ENCODE results near the gene SMG9. TPM values are rescaled to one million over a fixed set of nuclear protein-coding genes. Genes with fewer than 3 reads are reported as not detected.

SMG9 gene
- 43.1 to 68.8 TPM (median 61.1 TPM) in 5 replicates for total RNA-seq (2022; extraction: Qiagen RNA extraction)

GRCh38 chr19:43754503-43755255 is at the start of gene SMG9:
Gene SMG9, minus strand, starts transcription at chr19:43754962. Its CDS starts 4,221 bp downstream, at chr19:43750741.

DNA sequence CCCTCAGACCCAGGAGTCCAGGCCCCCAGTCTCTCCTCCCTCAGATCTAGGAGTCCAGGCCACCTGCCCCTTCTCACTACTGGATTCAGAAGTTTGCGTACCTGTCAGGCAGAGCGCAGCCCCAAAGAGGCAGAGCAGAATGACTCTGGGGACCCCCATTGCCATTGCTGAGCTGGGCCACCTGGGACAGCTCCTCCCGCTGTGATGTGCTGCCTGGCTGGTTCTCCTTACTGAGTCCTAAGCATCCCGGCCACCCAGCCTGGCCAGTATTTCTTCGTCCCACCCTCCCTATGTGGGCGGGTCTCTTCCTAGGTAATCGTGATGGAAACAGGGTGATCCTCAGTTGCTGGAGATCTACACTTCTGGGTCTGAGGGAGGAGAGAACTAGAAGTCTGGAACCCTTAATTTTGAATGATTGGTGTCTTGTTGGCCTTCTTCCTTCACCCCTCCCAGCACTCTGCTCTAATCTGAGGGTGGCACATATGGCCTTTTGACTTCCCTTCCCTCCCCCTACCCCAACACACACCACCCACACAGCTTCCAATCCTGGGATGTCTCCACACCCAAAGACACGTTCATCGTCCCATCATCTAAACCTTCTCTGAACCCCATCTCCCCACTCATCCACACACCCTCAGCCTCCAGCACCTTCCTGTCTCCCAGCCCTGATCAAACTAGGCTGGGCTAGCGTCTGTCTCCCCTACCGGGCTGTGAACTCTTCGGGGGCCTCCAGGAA is 47.6 kb upstream of the SMG9 start, which contains the start of gene LYPD5:
TSS of gene LYPD5 (minus strand) at position 232 of the 736 bp plus-strand sequence. CDS start at position 165, 67 bp downstream.

DNA sequence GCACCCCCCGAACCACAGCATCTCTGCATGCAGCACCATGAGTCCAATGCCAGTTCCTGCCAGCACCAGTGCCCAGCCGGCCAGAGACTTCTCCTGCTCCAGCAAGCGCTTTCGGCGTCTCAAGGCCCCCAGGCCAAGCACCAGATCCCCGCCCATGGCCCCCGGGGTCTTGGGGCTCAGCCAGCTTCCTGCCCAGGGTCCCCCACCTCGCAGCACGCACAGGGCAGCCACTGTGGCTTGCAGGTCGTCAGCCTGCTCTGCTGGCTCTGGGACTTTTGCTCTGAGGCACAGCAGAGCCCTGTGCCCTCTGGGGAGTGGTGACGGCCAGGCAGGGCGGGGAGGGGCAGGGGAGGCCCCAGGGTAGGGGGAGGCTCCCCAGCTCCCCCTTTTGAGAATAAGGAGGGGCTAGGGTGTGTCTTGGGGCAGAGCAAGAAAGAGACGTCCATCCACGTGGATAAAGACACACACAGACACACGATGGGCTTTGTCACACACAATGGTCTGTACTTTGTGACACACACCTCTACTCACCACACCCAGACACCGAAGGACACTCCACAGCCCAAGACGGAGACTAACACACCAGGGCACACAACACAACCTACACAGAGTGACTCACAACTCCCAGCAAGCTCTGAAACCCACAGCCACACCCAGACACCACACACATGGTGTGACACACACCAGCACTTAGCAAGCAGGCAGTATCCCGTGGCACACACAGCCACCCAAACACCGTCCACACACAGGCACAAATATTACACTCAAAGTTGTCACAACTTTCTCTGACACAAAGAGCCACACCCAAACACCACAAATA is 26.2 kb upstream of the SMG9 start, which contains the start of gene KCNN4:
TSS of gene KCNN4 (minus strand) at position 268 of the 820 bp plus-strand sequence. CDS start at position 156, 112 bp downstream.

GRCh38 chr19:43715776-43716175 is 39.0 kb downstream of the SMG9 start, which contains the start of gene IRGC:
Gene IRGC, plus strand, starts transcription at chr19:43716076. Its CDS starts 2,483 bp downstream, at chr19:43718559.

Other genes starting within 250 kb of the SMG9 start
- gene ETHE1, start 227.8 kb downstream of the SMG9 start, total RNA-seq (2022; extraction: Qiagen RNA extraction): 47.9 to 51.5 TPM (median 49.0 TPM) in 5 replicates
- 1.5 to 2.5 TPM (median 1.8 TPM) in 5 replicates for gene ZNF575, start 221.8 kb downstream of the SMG9 start, total RNA-seq (2022; extraction: Qiagen RNA extraction)
- gene XRCC1, start 179.4 kb downstream of the SMG9 start, total RNA-seq (2022; extraction: Qiagen RNA extraction): 26.0 to 29.6 TPM (median 27.9 TPM) in 5 replicates
- 0.20 to 0.39 TPM (median 0.22 TPM) in 5 replicates for gene PINLYP, start 179.2 kb downstream of the SMG9 start, total RNA-seq (2022; extraction: Qiagen RNA extraction)
- gene IRGQ, start 158.8 kb downstream of the SMG9 start, total RNA-seq (2022; extraction: Qiagen RNA extraction): 4.5 to 7.6 TPM (median 5.4 TPM) in 5 replicates
- gene ZNF576, start 158.4 kb downstream of the SMG9 start, total RNA-seq (2022; extraction: Qiagen RNA extraction): 14.3 to 22.1 TPM (median 19.7 TPM) in 5 replicates
- gene SRRM5, start 142.9 kb downstream of the SMG9 start, total RNA-seq (2022; extraction: Qiagen RNA extraction): 0.53 to 1.1 TPM (median 0.79 TPM) in 5 replicates
- 47.6 to 68.1 TPM (median 62.5 TPM) in 5 replicates for gene ZNF428, start 135.3 kb downstream of the SMG9 start, total RNA-seq (2022; extraction: Qiagen RNA extraction)
- 7.6 to 9.8 TPM (median 9.4 TPM) in 5 replicates for gene CADM4, start 115.1 kb downstream of the SMG9 start, total RNA-seq (2022; extraction: Qiagen RNA extraction)
- 63.3 to 80.4 TPM (median 69.1 TPM) in 5 replicates for gene PLAUR, start 84.8 kb downstream of the SMG9 start, total RNA-seq (2022; extraction: Qiagen RNA extraction)
- gene IRGC, start 38.9 kb downstream of the SMG9 start, total RNA-seq (2022; extraction: Qiagen RNA extraction): not detected in 5 replicates
- 41.5 to 61.0 TPM (median 58.5 TPM) in 5 replicates for gene KCNN4, start 26.0 kb upstream of the SMG9 start, total RNA-seq (2022; extraction: Qiagen RNA extraction)
- gene LYPD5, start 47.5 kb upstream of the SMG9 start, total RNA-seq (2022; extraction: Qiagen RNA extraction): 0.20 to 0.41 TPM (median 0.25 TPM) in 5 replicates
- 3.3 to 6.1 TPM (median 4.5 TPM) in 5 replicates for gene ZNF283, start 72.4 kb upstream of the SMG9 start, total RNA-seq (2022; extraction: Qiagen RNA extraction)
- 0.16 to 0.42 TPM (median 0.23 TPM) in 5 replicates for gene ZNF404, start 129.0 kb upstream of the SMG9 start, total RNA-seq (2022; extraction: Qiagen RNA extraction)
- 9.7 to 11.6 TPM (median 9.9 TPM) in 5 replicates for gene ZNF45, start 180.3 kb upstream of the SMG9 start, total RNA-seq (2022; extraction: Qiagen RNA extraction)
- 0.30 to 0.74 TPM (median 0.59 TPM) in 5 replicates for gene ZNF221, start 196.3 kb upstream of the SMG9 start, total RNA-seq (2022; extraction: Qiagen RNA extraction)
- 2.3 to 4.3 TPM (median 3.3 TPM) in 5 replicates for gene ZNF155, start 229.2 kb upstream of the SMG9 start, total RNA-seq (2022; extraction: Qiagen RNA extraction)
- gene ZNF230, start 248.0 kb upstream of the SMG9 start, total RNA-seq (2022; extraction: Qiagen RNA extraction): 2.3 to 3.2 TPM (median 2.5 TPM) in 5 replicates